ENCODE measurements around the gene TBR1.

The TBR1 gene

GRCh38 chr2:161415987-161416707, at the start of gene TBR1:
Gene TBR1 (plus strand): TSS chr2:161416297. CDS start chr2:161416411, 114 bp downstream.
- no peaks in the 10 kb centered on the region for H3K9me3 Mint-ChIP-seq
- H3K4me3 Mint-ChIP-seq = peak within 1 kb of the TSS; percentile 87
- peaks cover 59% of the 10 kb centered on the region for H3K27me3 Mint-ChIP-seq
- H3K4me1 Mint-ChIP-seq = peaks cover 46% of the 10 kb centered on the region
- no peak within 1 kb of the TSS for H3K27ac Mint-ChIP-seq
- peaks cover 7% of the 10 kb centered on the region for H3K36me3 Mint-ChIP-seq

- no peaks in the 10 kb centered on the region for H3K4me1 Mint-ChIP-seq
- no peak overlapping the region for H3K4me3 Mint-ChIP-seq
- no peak overlapping the region for H3K27ac Mint-ChIP-seq
- H3K36me3 Mint-ChIP-seq = peaks cover 30% of the 10 kb centered on the region
- H3K9me3 Mint-ChIP-seq = no peaks in the 10 kb centered on the region
- H3K27me3 Mint-ChIP-seq = no peaks in the 10 kb centered on the region
Measured at GRCh38 chr2:161367675-161368074, 48.4 kb upstream of the TBR1 start.

- Mint-ChIP-seq H3K4me3 (no peak overlapping the region), H3K4me1 (no peaks in the 10 kb centered on the region), H3K27ac (no peak overlapping the region), H3K27me3 (no peaks in the 10 kb centered on the region), H3K9me3 (no peaks in the 10 kb centered on the region), H3K36me3 (peaks cover 25% of the 10 kb centered on the region)
Measured at GRCh38 chr2:161369311-161369710, 46.8 kb upstream of the TBR1 start.

- Mint-ChIP-seq H3K9me3 (no peaks in the 10 kb centered on the region), H3K36me3 (peaks cover 25% of the 10 kb centered on the region), H3K27me3 (no peaks in the 10 kb centered on the region), H3K4me1 (no peaks in the 10 kb centered on the region), H3K4me3 (no peak overlapping the region), H3K27ac (no peak overlapping the region)
Measured at GRCh38 chr2:161370981-161371380, 45.1 kb upstream of the TBR1 start.

GRCh38 chr2:161371869-161372268, 44.2 kb upstream of the TBR1 start:
- Mint-ChIP-seq H3K4me3 (no peak overlapping the region), H3K4me1 (no peaks in the 10 kb centered on the region), H3K36me3 (peaks cover 26% of the 10 kb centered on the region), H3K27ac (no peak overlapping the region), H3K27me3 (no peaks in the 10 kb centered on the region), H3K9me3 (no peaks in the 10 kb centered on the region)

- H3K36me3 Mint-ChIP-seq = peaks cover 26% of the 10 kb centered on the region
- no peak overlapping the region for H3K4me3 Mint-ChIP-seq
- H3K4me1 Mint-ChIP-seq = no peaks in the 10 kb centered on the region
- H3K27me3 Mint-ChIP-seq = no peaks in the 10 kb centered on the region
- no peak overlapping the region for H3K27ac Mint-ChIP-seq
- no peaks in the 10 kb centered on the region for H3K9me3 Mint-ChIP-seq
Measured at GRCh38 chr2:161373942-161374341, 42.2 kb upstream of the TBR1 start.

GRCh38 chr2:161374446-161374845, 41.7 kb upstream of the TBR1 start:
- no peak overlapping the region for H3K4me3 Mint-ChIP-seq
- peaks cover 23% of the 10 kb centered on the region for H3K36me3 Mint-ChIP-seq
- H3K9me3 Mint-ChIP-seq = no peaks in the 10 kb centered on the region
- no peaks in the 10 kb centered on the region for H3K4me1 Mint-ChIP-seq
- H3K27me3 Mint-ChIP-seq = no peaks in the 10 kb centered on the region
- no peak overlapping the region for H3K27ac Mint-ChIP-seq

GRCh38 chr2:161379740-161380139, 36.4 kb upstream of the TBR1 start:
- H3K4me1 Mint-ChIP-seq = peaks cover 13% of the 10 kb centered on the region
- H3K9me3 Mint-ChIP-seq = no peaks in the 10 kb centered on the region
- no peak overlapping the region for H3K4me3 Mint-ChIP-seq
- no peaks in the 10 kb centered on the region for H3K27me3 Mint-ChIP-seq
- H3K36me3 Mint-ChIP-seq = peaks cover 15% of the 10 kb centered on the region
- H3K27ac Mint-ChIP-seq = no peak overlapping the region

- Mint-ChIP-seq H3K4me1 (peaks cover 17% of the 10 kb centered on the region), H3K27ac (no peak overlapping the region), H3K9me3 (no peaks in the 10 kb centered on the region), H3K4me3 (no peak overlapping the region), H3K27me3 (no peaks in the 10 kb centered on the region), H3K36me3 (peaks cover 15% of the 10 kb centered on the region)
Measured at GRCh38 chr2:161381546-161381945, 34.6 kb upstream of the TBR1 start.

- H3K4me1 Mint-ChIP-seq = peaks cover 17% of the 10 kb centered on the region
- H3K27me3 Mint-ChIP-seq = no peaks in the 10 kb centered on the region
- no peak overlapping the region for H3K4me3 Mint-ChIP-seq
- H3K27ac Mint-ChIP-seq = no peak overlapping the region
- H3K9me3 Mint-ChIP-seq = no peaks in the 10 kb centered on the region
- peaks cover 14% of the 10 kb centered on the region for H3K36me3 Mint-ChIP-seq
Measured at GRCh38 chr2:161382747-161383146, 33.4 kb upstream of the TBR1 start.

GRCh38 chr2:161384864-161385263, 31.2 kb upstream of the TBR1 start:
- Mint-ChIP-seq H3K36me3 (peaks cover 14% of the 10 kb centered on the region), H3K9me3 (no peaks in the 10 kb centered on the region)

GRCh38 chr2:161386228-161386824, 29.8 kb upstream of the TBR1 start:
- peaks cover 17% of the 10 kb centered on the region for H3K4me1 Mint-ChIP-seq
- no peaks in the 10 kb centered on the region for H3K9me3 Mint-ChIP-seq
- no peak overlapping the region for H3K27ac Mint-ChIP-seq
- H3K4me3 Mint-ChIP-seq = no peak overlapping the region
- no peaks in the 10 kb centered on the region for H3K27me3 Mint-ChIP-seq
- H3K36me3 Mint-ChIP-seq = peaks cover 13% of the 10 kb centered on the region

More at GRCh38 chr2:161384864-161385263, 31.2 kb upstream of the TBR1 start:
- Mint-ChIP-seq H3K27me3 (no peaks in the 10 kb centered on the region), H3K4me1 (peaks cover 17% of the 10 kb centered on the region), H3K4me3 (no peak overlapping the region), H3K27ac (peak overlapping the region; percentile 51)

- no peak overlapping the region for H3K27ac Mint-ChIP-seq
- H3K36me3 Mint-ChIP-seq = peaks cover 25% of the 10 kb centered on the region
- no peak overlapping the region for H3K4me3 Mint-ChIP-seq
- H3K9me3 Mint-ChIP-seq = no peaks in the 10 kb centered on the region
- no peaks in the 10 kb centered on the region for H3K27me3 Mint-ChIP-seq
- H3K4me1 Mint-ChIP-seq = peaks cover 17% of the 10 kb centered on the region
Measured at GRCh38 chr2:161388146-161388779, 27.8 kb upstream of the TBR1 start.

- Mint-ChIP-seq H3K4me1 (no peaks in the 10 kb centered on the region), H3K36me3 (peaks cover 38% of the 10 kb centered on the region), H3K27me3 (no peaks in the 10 kb centered on the region), H3K4me3 (no peak overlapping the region), H3K27ac (no peak overlapping the region), H3K9me3 (no peaks in the 10 kb centered on the region)
Measured at GRCh38 chr2:161391737-161392506, 24.2 kb upstream of the TBR1 start.

- Mint-ChIP-seq H3K27me3 (no peaks in the 10 kb centered on the region), H3K27ac (no peak overlapping the region), H3K36me3 (peaks cover 43% of the 10 kb centered on the region)
Measured at GRCh38 chr2:161400076-161400475, 16.0 kb upstream of the TBR1 start.

More at GRCh38 chr2:161400076-161400475, 16.0 kb upstream of the TBR1 start:
- H3K9me3 Mint-ChIP-seq = no peaks in the 10 kb centered on the region
- no peak overlapping the region for H3K4me3 Mint-ChIP-seq
- no peaks in the 10 kb centered on the region for H3K4me1 Mint-ChIP-seq
